Activated T-cell treated with anti-CD3 and anti-CD28 coated beads for 4 hours (primary cell): ENCODE data around the gene CMTR2.
"Not testable (repeated sequence)": the region's sequence is repeated elsewhere in the genome, so short reads cannot be mapped to it uniquely, and the experiment has no call there.

ENCODE experiments used
- DNase-seq: peaks from one replicate; pipeline ENCODE4 v3.0.0-alpha.2; 2020

The CMTR2 gene, protein sequence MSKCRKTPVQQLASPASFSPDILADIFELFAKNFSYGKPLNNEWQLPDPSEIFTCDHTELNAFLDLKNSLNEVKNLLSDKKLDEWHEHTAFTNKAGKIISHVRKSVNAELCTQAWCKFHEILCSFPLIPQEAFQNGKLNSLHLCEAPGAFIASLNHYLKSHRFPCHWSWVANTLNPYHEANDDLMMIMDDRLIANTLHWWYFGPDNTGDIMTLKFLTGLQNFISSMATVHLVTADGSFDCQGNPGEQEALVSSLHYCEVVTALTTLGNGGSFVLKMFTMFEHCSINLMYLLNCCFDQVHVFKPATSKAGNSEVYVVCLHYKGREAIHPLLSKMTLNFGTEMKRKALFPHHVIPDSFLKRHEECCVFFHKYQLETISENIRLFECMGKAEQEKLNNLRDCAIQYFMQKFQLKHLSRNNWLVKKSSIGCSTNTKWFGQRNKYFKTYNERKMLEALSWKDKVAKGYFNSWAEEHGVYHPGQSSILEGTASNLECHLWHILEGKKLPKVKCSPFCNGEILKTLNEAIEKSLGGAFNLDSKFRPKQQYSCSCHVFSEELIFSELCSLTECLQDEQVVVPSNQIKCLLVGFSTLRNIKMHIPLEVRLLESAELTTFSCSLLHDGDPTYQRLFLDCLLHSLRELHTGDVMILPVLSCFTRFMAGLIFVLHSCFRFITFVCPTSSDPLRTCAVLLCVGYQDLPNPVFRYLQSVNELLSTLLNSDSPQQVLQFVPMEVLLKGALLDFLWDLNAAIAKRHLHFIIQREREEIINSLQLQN

DNA sequence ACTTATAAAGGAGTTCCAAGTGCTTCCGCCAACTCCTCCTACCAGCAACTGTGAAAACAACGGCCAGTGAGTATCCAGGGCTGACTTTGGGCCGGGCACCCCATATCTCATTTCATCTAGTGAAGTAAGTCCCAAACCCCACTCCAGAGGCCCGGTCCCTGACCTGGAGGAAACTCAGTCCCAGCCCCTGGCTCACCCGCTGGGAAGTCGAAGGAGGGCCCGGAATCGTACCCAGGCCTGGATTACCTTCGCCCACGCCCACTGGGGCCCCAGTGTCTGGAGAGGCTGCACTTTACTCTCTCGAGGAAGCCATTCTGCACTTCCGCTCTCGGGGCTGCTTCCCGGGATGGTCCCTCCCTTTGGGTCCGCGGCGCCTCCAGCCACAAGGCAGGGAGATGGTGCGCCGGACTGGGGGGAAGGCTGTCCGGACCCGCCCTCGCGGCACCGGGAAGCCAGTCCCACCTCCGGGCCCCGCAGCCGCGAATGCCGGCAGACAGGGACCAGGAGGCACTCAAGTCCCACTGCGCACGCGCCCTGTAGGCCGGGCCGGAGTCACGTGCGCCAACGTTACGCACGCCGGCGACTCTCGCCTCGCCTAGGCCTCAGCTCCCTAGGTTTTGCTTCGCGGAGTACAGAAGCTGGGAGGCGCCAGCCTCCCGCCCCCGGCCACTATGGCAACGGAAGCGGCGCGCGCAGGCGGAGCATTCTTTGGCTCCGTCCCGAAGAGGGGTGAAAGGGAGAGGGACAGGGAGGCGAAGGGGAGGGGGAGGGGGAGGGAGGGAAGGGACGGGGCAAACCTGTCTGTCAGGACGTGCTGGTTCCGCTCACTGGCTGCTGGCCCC lies at the start of gene CMTR2:
Gene CMTR2 (minus strand): TSS at position 513 of the 842 bp plus-strand sequence. CDS start 3,482 bp downstream, outside the sequence.
- peak; percentile 83 for DNase-seq

- no peak for DNase-seq
Observed at GRCh38 chr16:71338632-71339031, 49.4 kb upstream of the CMTR2 start.

- no peak for DNase-seq
Observed at GRCh38 chr16:71338193-71338592, 49.0 kb upstream of the CMTR2 start.

- no peak for DNase-seq
Observed at GRCh38 chr16:71337631-71338030, 48.4 kb upstream of the CMTR2 start.

GRCh38 chr16:71328151-71328550 lies 38.9 kb upstream of the CMTR2 start:
- no peak for DNase-seq

- no peak for DNase-seq
Observed at GRCh38 chr16:71327720-71328119, 38.5 kb upstream of the CMTR2 start.

DNA sequence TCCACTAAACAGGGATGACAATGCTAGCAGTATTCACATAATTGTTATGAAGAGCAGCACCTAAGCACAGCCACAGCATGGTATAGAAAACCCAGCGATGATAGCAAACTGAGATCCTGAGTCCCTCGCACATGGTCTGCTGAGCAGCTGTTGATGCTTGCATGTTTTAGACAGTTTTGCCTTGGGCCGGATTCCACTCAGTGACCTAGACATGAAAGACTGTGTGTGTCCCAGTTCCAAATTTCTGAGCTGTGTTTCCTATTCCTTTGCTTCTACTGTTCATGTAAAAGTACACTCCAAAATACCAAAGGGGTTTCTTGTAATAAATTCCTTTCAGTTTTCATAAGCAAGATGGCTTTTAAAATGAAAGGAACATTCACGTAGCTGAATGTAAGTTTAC lies 30.8 kb upstream of the CMTR2 start:
- no peak for DNase-seq

DNA sequence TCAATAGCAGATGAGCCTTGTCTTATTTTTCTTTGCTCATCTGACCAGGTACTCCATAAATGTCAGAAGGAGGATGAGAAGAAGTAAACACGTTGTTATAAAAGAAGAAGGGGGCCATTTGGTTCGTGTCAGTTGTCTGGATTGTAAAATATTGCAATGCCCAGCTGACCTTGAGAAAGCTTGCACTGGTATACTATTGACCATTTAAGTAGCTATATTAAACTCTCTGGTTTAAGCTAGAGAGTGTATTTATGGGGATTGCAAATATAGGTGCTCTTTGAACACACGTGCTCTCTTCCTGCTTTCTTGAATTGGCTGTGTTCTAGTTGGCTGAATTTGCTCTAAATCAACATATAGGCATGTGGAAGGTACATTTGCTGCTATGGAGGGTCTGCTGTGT lies 26.1 kb upstream of the CMTR2 start:
- DNase-seq = no peak

GRCh38 chr16:71313591-71313990 lies 24.4 kb upstream of the CMTR2 start:
- not testable (repeated sequence) for DNase-seq

GRCh38 chr16:71311553-71312158 lies 22.5 kb upstream of the CMTR2 start:
- DNase-seq = peak; percentile 11

DNA sequence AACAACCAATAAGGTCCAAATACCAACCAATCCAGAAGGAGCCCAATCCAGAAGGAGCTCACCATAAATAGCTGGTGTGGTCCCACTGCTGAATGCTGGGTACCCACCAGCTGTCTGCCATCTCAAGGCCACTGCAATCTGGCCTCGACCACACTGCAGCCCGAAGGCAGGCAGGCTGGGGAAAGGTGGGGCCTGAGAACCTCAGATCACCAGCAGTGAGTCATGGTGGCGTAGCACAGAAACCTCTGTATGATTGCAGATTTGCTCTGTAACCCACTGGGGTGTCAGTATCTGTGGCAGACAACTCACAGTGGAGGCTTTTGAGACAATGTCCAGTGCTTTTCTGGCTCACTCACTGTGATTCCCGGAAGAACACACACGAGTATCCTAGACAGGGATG lies 14.7 kb upstream of the CMTR2 start:
- no peak for DNase-seq

DNA sequence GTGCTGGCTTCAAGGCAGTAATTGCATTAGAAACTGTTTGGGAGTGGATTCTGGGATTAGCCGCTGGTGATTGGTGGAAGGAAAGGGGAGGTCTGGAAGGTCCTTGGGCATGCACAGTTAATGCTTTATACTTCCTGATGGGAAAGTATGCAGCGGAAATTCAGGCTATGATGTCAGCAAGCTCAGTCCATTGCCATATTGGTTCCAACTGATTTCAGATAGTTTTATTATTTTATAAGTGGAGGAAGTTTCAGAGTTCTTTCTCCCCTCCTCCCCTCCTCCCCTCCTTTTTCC lies 8.1 kb upstream of the CMTR2 start:
- DNase-seq = no peak

DNA sequence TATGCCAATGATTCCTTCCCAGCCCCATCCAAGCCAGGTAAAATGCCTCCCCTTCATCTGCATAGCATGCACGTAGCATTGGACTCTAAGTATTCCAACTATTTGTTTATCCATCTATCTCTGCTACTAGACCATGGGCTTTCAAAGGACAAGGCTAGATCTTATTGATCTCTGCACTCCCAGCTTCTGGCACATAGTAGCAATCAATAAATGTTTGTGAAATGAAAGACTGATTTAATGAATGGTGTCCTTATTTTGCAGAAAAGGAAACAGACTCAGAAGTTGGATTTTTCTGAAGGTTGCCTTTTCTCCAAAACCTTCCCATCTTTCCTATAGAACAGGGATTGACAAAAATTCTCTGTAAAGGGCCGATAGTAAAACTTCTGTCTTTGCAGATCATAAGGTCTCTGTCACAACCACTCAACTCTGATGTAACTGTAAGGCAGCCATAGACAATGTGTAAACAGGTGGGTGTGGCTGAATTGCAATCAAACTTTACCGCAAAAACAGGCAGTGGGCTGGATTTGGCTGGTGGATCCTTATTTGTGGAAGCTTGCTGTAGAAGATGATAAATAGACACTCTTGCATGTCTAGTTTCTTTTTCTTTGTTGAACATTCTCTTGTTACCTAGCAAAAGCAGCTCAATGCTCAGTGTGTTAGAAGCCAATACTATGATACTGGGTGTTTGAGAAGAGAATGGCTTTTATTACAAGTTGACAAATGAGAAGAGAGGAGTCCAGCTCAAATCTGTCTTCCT lies 7.6 kb upstream of the CMTR2 start:
- DNase-seq = no peak

DNA sequence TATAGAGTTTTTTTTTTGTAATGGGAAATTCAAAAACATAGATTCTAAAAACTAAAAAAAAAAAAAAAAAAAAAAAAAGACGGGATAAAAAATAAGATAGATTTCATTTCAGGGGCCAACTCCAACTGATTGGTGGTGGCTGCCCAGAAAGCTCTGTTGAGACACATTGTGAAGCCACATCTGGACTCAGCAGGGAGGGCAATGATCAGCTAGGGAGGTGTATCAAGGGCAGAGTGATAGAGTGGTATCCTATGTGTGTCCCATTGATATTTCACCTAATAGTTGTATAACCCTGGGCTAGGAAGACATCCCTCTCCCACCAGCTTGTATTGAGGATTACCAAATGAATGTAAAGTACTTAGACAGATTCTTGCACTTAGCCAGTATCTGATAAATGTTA lies 6.7 kb upstream of the CMTR2 start:
- no peak for DNase-seq

GRCh38 chr16:71293919-71294318 lies 4.7 kb upstream of the CMTR2 start:
- no peak for DNase-seq

DNA sequence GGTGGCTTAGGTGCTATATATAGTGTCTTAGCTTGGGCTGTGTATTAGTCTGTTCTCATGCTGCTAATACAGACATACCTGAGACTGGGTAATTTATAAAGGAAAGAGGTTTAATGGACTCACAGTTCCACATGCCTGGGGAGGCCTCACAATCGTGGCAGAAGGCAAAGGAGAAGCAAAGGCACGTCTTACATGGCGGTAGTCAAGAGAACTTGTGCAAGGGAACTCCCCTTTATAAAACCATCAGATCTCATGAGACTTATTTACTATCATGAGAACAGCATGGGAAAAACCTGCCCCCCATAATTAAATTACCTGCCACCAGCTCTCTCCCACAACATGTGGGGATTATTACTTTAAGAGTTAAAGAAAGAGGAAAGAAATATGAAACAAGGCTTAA lies 2.9 kb upstream of the CMTR2 start:
- not testable (repeated sequence) for DNase-seq

- no peak for DNase-seq
Observed at GRCh38 chr16:71289732-71290062, 495 bp upstream of the CMTR2 start.

GRCh38 chr16:71288570-71288889 lies 672 bp downstream of the CMTR2 start:
- DNase-seq = no peak

GRCh38 chr16:71287911-71288310 lies 1.3 kb downstream of the CMTR2 start:
- no peak for DNase-seq

DNA sequence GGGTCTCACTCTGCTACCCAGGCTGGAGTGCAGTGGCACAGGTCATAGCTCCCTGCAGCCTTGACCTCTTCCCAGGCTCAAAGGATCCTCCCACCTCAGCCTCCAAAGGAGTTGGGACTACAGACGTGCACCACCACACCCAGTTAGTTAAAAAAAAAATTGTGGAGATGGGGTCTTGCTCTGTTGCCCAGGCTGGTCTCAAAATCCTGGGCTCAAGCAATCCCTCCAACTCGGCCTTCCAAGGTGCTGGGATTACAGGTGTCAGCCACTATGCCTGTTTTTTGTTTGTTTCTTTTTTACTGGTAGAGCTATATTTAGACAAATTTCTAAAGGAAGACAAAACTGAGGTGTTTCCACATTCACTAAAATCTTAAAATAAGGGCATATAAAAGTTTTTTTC lies 1.7 kb downstream of the CMTR2 start:
- DNase-seq = no peak

- DNase-seq = no peak
Observed at GRCh38 chr16:71283612-71284011, 5.6 kb downstream of the CMTR2 start.

DNA sequence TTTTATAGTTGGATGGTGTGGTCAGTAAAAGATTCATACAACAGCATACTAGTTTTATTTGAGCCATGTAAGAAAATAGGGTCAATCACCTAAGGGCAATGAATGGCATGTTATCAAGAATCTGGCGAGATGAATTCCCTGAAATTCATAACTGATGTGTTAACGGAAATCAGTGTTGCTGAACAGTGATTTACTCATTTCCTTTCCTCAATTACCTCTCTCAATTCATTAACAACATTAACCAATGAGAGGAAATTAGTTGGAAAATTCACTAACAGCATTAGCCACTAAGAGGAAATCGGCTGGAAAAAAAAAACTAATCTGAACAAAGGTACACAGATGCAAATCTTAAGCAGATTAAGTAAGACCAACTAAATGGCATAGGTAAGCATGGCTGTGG lies 6.3 kb downstream of the CMTR2 start:
- no peak for DNase-seq
